HepG2 (cell line): ENCODE results near the gene KRTAP12-3. TPM values are rescaled to one million over a fixed set of nuclear protein-coding genes. Genes with fewer than 3 reads are reported as not detected.

Experiments used
- CREB1 ChIP-seq, 2 experiments: fragments of 450-650 bp in 1 of 2; IDR thresholded peaks; 2 replicates each; pipeline ENCODE4 v1.6.1; 2016 to 2017; ENCODE audit warnings: control low read depth in 1 of 2, mild to moderate bottlenecking in 1 of 2, missing compliant biosample characterization in 1 of 2, missing genetic modification characterization in 1 of 2
- DMTF1 ChIP-seq: sonication (generic); formaldehyde crosslinking; IDR thresholded peaks from 2 replicates; pipeline ENCODE4 v1.4.0; 2020; ENCODE audit warnings: mild to moderate bottlenecking, missing genetic modification reagents
- EP300 ChIP-seq, 3 experiments: sonication (generic) in 1 of 3; formaldehyde crosslinking in 1 of 3; IDR thresholded peaks; 2 replicates each; pipeline versions ENCODE4 v1.5.1 to v1.6.1; 2011 to 2020; ENCODE audit warnings: low read depth in 2 of 3, low read length in 2 of 3, borderline replicate concordance in 1 of 3, improper control_type of control experiment in 1 of 3, mild to moderate bottlenecking in 1 of 3, missing genetic modification reagents in 1 of 3, moderate library complexity in 1 of 3
- FOXA1 ChIP-seq, 2 experiments: fragments of 450-650 bp in 1 of 2; sonication (generic) in 1 of 2; formaldehyde crosslinking in 1 of 2; IDR thresholded peaks; 2 replicates each; pipeline versions ENCODE4 v1.4.0 to v1.6.1; 2016 to 2020; ENCODE audit warnings: missing genetic modification reagents in 1 of 2
- IKZF5 ChIP-seq: IDR thresholded peaks from 2 replicates; pipeline ENCODE4 v1.6.1; 2018; ENCODE audit warnings: missing genetic modification reagents, mild to moderate bottlenecking, missing compliant biosample characterization
- MAX ChIP-seq: IDR thresholded peaks from 2 replicates; pipeline ENCODE4 v1.6.1; 2012; ENCODE audit warnings: inconsistent platforms
- MED1 ChIP-seq: sonication (generic); formaldehyde crosslinking; IDR thresholded peaks from 2 replicates; pipeline ENCODE4 v1.4.0; 2020; ENCODE audit warnings: missing genetic modification reagents
- MTF1 ChIP-seq: sonication (generic); formaldehyde crosslinking; IDR thresholded peaks from 2 replicates; pipeline ENCODE4 v1.5.0; 2020; ENCODE audit warnings: missing genetic modification reagents
- MXD3 ChIP-seq: IDR thresholded peaks from 2 replicates; pipeline ENCODE4 v1.6.1; 2016; ENCODE audit warnings: mild to moderate bottlenecking, missing biosample characterization, missing genetic modification reagents
- NR1H2 ChIP-seq: sonication (generic); formaldehyde crosslinking; IDR thresholded peaks from 2 replicates; pipeline ENCODE4 v1.8.1; 2022; ENCODE audit warnings: low read depth, missing genetic modification reagents, borderline replicate concordance
- NR2F6 ChIP-seq, 2 experiments: IDR thresholded peaks; 2 replicates each; pipeline ENCODE4 v1.6.1; 2016; ENCODE audit warnings: antibody characterized with exemption in 1 of 2, mild to moderate bottlenecking in 1 of 2
- SNRNP70 ChIP-seq: fragments of 200-400 bp; formaldehyde crosslinking; IDR thresholded peaks from 2 replicates; pipeline ENCODE4 v1.6.1; 2017; ENCODE audit warnings: mild to moderate bottlenecking, low read depth, low read length, moderate library complexity
- THAP11 ChIP-seq: IDR thresholded peaks from 2 replicates; pipeline ENCODE4 v1.6.1; 2016; ENCODE audit warnings: missing biosample characterization, missing genetic modification reagents
- TRIM24 ChIP-seq: sonication (generic); formaldehyde crosslinking; IDR thresholded peaks from 2 replicates; pipeline ENCODE4 v1.8.0; 2022; ENCODE audit warnings: mild to moderate bottlenecking, missing genetic modification reagents
- ZBTB43 ChIP-seq: sonication (generic); formaldehyde crosslinking; conservative IDR thresholded peaks from 2 replicates; pipeline ENCODE4 v1.4.0; 2020; ENCODE audit warnings: missing genetic modification reagents
- ZFP1 ChIP-seq: IDR thresholded peaks from 2 replicates; pipeline ENCODE4 v1.6.1; 2016
- ZGPAT ChIP-seq: IDR thresholded peaks from 2 replicates; pipeline ENCODE4 v1.6.1; 2016; ENCODE audit warnings: mild to moderate bottlenecking
- ZNF441 ChIP-seq: sonication (generic); formaldehyde crosslinking; IDR thresholded peaks from 2 replicates; pipeline ENCODE4 v1.7.0; 2021; ENCODE audit warnings: missing genetic modification reagents, borderline replicate concordance
- polyA plus RNA-seq, 8 experiments: library from polyadenylated mRNA; depleted of rRNA in 3 of 8; stranded (reverse) in 7 of 8; unstranded in 1 of 8; fragments of >200 nt; fragmentation: Illumina TruSeq in 4 of 8; extraction: Trizol in 4 of 8; gene quantifications; 2 replicates each; pipeline versions ENCODE4 v1.2.1 to v1.2.3, GENCODE V29; 2011 to 2016; ENCODE audit warnings: low read depth in 4 of 8, missing spikeins in 1 of 8, mixed read lengths in 1 of 8; ENCODE audit not compliant: insufficient read depth in 1 of 8
- total RNA-seq, 5 experiments: library from RNA; depleted of rRNA; stranded (reverse); fragments of >200 nt; fragmentation: Illumina TruSeq; extraction: Trizol; gene quantifications; 2 replicates each; pipeline ENCODE4 v1.2.3, GENCODE V29; 2016; ENCODE audit warnings: low read depth in 1 of 5

The KRTAP12-3 gene
- total and polyA plus RNA-seq, 2 of the 13 experiments (the other 11 are each of a cell fraction or from before 2014, with no cell fraction given): not detected

GRCh38 chr21:44700101-44701022 lies 42.6 kb downstream of the KRTAP12-3 start (continued):
- TF ChIP-seq DMTF1 (CRISPR knock-in tag) (no peak), ZGPAT (peak; percentile 54; the same call in 1 of the 2 replicates), NR1H2 (no peak), SNRNP70 (no peak), THAP11 (CRISPR knock-in tag) (no peak; the same call in 1 of the 2 replicates), MXD3 (CRISPR knock-in tag) (0 out of 2 replicates have a peak, but pooled peaks have one; percentile 20), ZNF441 (CRISPR knock-in tag) (peak; percentile 73; the same call in 1 of the 2 replicates), FOXA1 (IDR thresholded peaks at IDR 0.05) (no peak), FOXA1 (CRISPR knock-in tag; IDR thresholded peaks at IDR 0.05) (no peak), ZFP1 (CRISPR knock-in tag) (peak; percentile 24; the same call in 1 of the 2 replicates), NR2F6 (IDR thresholded peaks at IDR 0.05) (peak; percentile 82), NR2F6 (CRISPR knock-in tag; IDR thresholded peaks at IDR 0.05) (peak; percentile 94), CREB1 (IDR thresholded peaks at IDR 0.05) (peak; percentile 14; the same call in 1 of the 2 replicates), CREB1 (CRISPR knock-in tag; IDR thresholded peaks at IDR 0.05) (no peak), MTF1 (CRISPR knock-in tag) (no peak), ZBTB43 (CRISPR knock-in tag) (peak; percentile 50; the same call in 1 of the 2 replicates), MED1 (peak; percentile 96), TRIM24 (CRISPR knock-in tag) (no peak), MAX (peak; percentile 89), EP300 (IDR thresholded peaks at IDR 0.05; ENCODE audit: low read depth in 2 of 2, low read length in 2 of 2) (peak in 1 of 2 experiments; percentile 75; a peak in 2 of 4 replicates), EP300 (CRISPR knock-in tag; IDR thresholded peaks at IDR 0.05; ENCODE audit: borderline replicate concordance) (no peak), IKZF5 (CRISPR knock-in tag) (peak; percentile 64)
